ENCODE data around the gene UBE4B.

GRCh38 chr1:10007169-10007568 is 25.6 kb upstream of the UBE4B start:
- TF ChIP-seq, protein P1, sequence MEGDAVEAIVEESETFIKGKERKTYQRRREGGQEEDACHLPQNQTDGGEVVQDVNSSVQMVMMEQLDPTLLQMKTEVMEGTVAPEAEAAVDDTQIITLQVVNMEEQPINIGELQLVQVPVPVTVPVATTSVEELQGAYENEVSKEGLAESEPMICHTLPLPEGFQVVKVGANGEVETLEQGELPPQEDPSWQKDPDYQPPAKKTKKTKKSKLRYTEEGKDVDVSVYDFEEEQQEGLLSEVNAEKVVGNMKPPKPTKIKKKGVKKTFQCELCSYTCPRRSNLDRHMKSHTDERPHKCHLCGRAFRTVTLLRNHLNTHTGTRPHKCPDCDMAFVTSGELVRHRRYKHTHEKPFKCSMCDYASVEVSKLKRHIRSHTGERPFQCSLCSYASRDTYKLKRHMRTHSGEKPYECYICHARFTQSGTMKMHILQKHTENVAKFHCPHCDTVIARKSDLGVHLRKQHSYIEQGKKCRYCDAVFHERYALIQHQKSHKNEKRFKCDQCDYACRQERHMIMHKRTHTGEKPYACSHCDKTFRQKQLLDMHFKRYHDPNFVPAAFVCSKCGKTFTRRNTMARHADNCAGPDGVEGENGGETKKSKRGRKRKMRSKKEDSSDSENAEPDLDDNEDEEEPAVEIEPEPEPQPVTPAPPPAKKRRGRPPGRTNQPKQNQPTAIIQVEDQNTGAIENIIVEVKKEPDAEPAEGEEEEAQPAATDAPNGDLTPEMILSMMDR (IDR thresholded peaks at IDR 0.05) = no peak
- no peak for TF ChIP-seq POLR2A (IDR thresholded peaks at IDR 0.05)

Measured in testis (tissue), 2 donors.